Measurements from ENCODE around the gene IL1RAPL1.

Gene IL1RAPL1

DNA sequence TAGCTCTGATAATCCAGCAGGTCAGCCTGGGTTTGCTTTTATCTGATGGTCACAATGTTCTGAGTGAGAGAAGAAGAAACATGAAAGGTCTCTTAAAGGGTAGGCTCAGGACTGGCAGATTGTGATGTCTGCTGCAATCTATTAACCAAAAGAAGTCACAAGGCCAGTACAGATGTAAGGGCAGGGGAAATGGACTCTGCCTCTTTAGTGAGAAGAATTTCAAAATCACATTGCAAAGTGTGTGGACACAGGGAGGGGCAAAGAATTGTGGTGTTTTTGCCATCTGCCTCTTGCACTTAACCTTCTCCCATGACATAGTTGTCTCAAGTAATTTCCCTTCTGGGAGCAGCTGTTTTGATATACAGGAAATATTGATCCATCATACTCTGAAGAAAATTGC is 40.9 kb downstream of the IL1RAPL1 start:
- DNase-seq: no peak

DNA sequence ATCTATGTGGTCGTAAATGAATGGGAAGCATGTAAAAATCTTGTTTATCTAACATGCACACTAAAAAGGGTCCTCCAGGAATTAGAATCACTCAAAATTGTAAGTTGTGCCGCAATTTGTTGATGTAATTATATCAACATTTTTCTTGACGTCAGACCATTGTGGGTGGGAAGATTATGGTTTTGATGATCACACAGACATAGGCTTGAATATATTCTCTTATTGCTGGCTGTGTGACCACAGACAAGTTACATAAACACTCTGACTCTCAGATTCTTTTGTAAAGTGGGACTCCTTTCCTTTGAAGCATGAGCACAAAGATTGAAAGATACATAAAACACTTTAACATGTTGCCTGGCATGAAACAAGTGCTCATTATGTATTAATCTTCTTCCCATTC is 51.5 kb downstream of the IL1RAPL1 start:
- no peak for DNase-seq

DNA sequence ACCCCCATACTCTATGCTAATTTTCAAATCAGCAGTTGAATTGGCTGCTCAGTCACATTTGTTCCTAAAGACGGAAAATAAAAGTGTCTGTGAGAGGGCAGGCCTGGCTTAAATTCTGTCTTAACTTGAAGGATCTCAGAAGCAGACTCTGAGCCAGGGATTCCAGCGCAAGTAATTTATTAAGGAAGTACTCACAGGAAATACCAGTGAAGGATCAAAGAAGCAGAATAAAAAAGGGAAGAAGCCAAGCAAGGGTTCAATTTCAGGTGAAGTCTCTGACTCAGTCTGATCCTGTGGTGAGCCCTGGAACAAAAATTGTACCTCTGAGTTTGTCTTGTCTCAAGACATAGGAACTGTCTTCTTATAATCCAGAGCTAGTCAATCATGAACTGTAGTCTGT is 52.2 kb downstream of the IL1RAPL1 start:
- no peak for DNase-seq

DNA sequence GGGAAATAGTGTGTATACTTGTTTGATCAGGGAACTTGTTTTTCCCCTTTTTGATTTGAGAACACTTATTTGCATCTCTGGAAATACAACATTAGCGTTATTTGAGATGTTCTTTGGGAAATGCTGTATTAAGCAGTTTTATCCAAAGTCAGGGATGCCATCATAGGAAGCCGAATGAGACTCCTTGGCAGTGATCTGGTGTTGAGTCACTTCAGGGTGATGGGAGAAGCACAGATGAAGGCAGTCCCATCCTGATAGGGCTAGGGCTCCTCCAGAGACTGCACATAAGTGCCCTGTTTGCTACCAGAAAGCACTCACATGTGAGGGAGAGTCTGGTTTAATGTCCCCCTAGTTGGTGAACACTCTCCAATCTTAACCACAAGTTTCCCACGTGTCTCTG is 62.3 kb downstream of the IL1RAPL1 start:
- no peak for DNase-seq

DNA sequence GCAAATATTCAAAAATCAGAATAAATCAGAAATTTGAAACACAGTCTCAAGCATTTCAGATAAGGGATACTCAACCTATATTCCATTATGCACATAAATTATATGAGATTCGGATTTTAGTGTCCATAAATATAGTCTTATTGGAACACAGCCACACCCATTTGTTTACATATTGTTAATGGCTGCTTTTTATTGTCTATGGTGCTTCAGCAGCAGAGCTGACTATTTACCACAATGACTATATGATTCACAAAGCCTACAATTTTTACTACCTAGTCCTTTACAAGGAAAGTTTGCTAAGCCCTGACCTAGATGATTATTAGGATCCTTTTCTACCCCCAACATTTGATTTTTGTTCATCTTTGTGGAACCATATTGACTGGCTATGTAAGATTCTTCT is 63.9 kb downstream of the IL1RAPL1 start:
- DNase-seq: no peak

DNA sequence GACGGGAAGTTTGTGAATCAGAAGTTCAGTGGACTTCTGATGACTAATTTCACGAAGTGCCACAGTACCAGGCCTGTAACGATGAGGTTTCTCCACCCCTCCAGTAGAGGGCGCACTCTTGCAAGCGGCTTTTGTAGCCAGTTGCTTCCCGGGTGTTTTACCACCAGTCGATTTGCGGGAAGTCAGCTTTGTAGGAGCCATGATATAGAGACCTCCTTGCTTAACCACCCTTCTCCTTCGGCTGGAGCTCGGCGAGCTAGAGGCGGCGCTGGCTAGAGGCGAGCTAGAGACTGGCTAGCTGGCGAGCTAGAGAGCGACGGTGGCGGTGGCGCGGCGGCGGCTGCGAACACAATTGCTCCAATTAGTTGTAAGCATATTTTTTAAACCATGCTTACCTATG is 72.0 kb downstream of the IL1RAPL1 start:
- DNase-seq: no peak

DNA sequence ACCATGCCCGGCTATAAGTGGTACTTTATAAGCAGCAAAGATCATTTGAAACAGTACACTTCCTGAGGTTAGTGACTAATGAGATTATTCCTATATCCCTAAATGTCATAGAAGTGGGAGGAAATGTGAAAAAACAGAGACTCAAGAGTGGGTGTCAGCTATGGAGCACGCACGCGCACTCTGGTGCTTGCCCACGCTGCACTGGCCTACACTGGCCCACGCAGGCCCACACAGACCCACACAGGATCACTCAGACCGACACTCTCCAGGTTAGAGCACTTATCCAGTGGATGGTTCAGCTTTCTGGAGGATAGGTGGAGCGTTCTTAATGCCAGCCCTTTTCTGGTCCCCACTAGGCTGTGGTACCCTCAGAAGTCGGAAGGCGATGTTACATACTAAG is 78.5 kb downstream of the IL1RAPL1 start:
- DNase-seq: no peak

DNA sequence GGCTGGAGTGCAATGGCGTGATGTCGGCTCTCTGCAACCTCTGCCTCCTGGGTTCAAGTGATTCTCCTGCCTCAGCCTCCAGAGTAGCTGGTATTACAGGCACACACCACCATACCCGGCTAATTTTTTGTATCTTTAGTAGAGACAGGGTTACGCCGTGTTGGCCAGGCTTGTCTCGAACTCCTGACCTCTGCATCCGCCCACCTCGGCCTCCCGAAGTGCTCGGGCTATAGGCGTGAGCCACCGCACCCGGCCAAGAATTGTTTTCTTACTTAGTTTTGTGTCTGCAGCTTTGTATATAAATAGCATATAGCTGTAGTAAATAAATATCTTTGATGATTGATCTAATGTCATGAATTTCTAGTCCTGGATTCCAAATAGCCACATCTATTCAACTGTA is 81.1 kb downstream of the IL1RAPL1 start:
- DNase-seq: no peak

DNA sequence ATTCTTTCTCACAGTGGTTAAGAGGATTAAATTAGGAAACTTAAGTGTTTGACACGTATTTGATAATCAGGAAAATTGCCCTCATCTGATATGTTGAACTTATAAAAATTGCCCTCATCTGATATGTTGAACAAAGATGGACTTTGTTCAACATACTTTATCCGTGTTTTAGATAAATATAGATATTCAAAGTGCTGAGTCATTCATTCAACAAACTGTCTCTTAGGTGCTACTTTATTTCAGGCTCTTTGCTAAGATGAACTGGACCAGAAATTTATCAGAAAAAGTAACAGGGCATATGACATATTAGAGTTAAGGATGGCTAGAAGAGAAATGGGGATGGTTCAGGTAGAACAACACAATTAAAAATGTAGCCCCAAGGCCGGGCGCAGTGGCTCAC is 81.7 kb downstream of the IL1RAPL1 start:
- no peak for DNase-seq

DNA sequence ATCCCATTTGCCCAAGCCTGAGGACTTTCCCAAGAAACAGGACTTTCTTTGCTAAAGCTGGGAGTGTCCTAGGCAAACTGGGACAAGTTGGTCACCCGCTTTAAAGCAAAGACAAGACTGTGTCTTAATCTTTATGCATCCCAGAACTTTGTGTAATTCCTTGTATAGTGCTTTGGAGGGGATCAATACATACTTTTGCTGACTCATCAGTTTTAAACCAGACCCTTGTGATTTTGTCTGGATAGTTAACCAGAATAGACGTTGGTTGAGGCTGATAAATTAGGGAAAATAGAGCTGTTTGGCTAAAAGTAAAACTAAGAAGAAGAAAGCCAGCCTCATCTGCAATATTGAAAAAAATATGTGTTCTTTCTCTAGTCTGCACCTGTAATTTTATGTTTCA is 82.8 kb downstream of the IL1RAPL1 start:
- no peak for DNase-seq

DNA sequence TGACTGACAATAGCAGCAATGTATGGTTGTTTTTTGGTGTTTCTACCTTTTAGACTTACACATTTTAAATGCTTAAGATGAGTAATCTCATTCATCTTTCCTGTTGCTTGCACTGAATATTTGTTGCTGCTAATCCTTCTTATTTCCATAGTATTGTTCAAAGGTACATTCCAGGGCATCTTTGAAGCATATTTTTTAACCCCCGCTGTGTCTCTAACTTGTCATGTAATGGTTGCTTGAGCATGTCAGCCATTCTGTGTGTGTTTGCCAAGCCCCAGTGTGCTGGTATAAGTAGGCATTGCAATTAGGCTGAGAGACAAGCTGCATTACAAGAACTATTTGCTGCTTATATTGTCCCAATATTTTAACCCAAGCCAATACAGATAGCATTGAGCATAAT is 87.9 kb downstream of the IL1RAPL1 start:
- DNase-seq: no peak

DNA sequence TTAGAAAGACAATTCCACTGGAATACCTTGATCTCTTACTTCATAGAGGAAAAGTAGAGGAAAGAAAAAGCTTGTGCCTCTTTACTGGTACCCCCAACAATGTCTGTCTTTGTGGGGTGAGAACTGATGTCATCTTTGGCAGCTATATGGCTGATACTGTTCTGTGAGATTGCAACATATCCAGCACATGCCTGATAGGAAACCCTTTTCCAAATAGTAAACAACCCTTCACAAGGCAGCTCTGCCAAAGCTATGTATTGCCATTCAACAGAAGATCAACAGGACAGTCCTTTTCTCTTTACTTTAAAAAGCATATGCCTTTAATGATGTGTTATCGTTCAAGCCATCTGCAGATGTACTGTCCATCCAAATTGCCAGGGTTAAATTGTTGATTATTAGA is 105.9 kb downstream of the IL1RAPL1 start:
- DNase-seq: peak in 2 of 14 donors; percentile 1 to 11

DNA sequence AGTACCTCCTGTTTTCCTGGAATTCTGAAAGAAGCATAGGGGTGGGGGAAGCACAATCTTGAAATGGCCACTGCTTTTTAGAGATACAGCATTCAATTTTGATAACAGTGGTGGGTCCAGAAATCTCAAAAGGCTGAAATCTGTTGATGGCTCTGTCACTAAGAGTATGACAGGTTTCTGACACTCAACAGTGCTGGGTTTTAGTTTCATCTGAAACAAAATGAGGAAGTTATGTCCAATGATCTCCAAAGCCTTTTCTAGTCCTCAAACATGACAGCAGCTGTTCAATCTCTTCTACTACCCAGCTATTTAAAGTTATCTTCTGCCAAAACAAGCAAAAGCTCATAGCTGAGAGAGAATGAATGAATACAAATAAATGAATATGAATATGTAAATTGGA is 110.5 kb downstream of the IL1RAPL1 start:
- DNase-seq: no peak

DNA sequence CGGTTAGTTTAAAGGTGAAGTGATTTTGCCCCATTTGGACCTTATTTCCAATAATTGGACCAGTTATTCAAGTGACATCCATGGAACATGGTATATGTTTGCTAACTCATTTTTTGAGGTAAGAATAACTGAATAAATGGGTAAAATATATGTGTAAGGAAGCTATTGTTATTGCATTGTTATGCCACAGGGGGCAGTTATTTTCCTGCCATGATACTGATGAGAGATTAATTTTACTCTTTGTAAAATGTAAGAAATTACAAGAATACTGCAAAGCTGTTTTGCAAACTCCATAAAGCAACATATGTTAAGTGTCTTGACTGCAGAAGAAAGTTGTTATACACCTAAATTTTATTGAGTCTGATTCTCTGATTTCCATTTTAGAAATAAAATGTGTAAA is 114.0 kb downstream of the IL1RAPL1 start:
- no peak for DNase-seq

DNA sequence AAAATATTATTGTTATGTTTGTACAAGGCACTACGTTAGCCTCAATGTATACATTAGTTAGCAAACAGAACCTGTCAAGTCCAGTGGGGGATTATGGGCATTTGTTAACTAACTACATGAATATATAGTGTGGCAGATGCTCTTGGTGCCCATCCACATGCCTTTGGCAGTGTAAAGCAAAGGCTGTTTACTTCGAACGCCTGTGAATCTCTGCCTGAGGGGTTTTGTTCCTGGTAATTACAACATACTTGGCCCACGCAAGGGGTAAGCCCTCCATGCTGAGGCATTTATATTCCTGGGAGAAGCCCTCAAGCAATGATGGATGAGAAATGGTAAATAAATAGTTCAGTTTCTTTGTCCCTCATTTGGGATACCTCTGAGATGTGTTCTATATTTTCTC is 119.7 kb downstream of the IL1RAPL1 start:
- DNase-seq: no peak

DNA sequence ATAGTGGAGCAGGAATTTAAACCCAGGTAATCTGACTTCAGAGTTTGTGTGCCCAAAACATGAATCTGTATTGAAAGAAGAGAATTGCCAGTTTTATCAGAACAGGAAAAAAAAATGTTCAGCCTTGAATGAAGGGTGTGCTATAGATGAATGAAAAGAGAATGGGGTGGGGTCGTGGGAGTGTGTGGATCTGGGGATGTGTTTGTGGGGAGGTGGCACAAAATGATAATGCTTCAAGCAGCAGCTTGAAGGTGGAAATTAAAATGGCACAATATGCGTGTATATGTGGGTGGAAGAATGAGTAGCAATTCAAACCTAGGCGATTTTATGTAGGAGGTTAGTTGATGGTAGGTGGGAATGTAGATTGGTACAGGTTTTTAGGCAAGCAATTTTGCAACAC is 122.2 kb downstream of the IL1RAPL1 start:
- DNase-seq: no peak

DNA sequence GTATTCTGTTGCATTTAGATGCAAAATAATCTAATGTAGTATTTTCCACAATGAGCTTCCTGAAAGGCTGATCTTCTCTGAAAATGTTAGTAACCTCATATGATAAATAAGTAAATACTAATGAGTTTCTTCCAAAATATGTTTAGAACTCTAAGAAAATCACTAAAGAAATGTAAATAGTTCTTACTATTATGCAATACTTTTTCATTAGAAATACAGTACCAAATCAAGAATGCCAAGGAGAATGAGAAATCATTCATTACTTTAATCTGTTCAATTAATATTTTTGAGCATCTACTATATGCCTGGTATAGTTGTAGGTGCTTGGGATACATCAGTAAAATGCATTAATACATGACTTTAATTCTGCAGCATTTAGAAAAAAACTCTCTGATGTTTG is 130.6 kb downstream of the IL1RAPL1 start:
- DNase-seq: no peak

DNA sequence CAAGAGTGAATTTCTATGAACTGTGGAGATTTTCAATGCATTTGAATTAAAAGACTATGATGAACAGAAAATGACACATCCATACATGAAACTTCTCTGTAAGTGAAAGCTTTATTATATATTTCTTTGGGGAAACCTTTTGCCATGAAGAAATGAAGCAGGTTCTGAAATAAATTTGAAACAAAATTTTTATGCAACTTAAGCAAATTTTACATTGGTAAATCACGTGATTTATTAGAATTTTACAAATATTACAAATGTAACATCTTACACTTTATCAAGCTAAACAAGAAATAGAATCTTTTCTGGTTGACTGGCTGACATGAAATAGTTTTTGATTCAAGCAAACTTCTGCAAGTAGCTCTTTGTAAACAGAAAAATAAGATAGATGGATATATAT is 131.2 kb downstream of the IL1RAPL1 start:
- DNase-seq: no peak

DNA sequence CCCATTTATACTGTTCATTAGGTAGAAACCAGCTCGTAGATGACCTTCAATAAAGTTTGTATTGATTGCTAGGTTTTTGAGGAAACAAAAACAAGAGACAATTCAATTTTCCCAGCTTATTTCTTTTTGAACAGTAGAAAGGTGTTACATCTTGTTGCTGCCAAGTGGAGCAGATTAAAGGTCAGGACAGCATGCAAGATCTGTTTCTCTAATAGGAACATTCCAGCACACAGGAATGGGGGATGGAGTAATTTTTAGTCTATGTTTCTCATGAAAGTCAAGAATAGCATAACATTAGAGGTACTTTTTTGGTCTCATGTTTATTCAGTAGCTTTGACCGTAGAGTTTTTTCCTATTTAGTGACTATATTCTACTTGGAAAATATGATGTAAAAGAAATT is 132.4 kb downstream of the IL1RAPL1 start:
- no peak for DNase-seq

DNA sequence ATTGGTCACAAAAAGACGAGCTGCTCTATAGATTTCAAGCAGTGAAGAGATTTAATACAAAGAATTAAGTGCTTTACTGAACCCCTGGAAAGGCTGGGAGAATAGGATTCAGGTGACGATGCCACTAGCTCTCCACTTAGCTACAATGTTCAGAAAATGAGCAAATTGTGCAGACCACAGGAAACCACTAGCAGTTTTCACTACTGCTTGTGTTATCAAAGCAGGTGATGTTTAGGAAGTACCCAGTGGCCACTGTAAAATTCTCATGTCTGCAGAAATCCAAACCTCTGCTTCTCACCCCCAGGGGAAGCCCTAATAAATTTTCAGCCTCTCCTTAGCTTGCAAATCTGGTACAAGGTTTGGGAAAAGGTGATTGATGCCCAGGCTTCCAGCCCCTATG is 165.1 kb downstream of the IL1RAPL1 start:
- no peak for DNase-seq

DNA sequence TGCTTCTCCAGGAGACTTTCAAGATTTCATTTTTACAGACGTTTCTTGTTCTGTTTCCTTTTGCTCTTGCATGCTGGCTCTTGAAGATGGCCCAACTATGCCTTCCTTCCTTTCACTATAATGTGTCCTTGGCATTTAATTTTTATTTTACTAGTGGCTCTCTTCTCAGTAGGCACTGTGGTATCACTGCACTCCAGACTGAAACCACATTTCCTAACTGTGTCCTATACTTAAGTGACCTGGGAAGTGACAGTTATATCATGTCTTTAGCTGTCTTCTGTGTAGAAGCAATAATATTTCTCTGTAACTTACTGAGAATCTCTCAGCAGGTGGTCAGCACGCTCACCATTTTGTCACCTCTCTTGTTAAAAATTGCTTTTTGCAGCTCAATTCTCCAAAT is 168.9 kb downstream of the IL1RAPL1 start:
- no peak for DNase-seq

DNA sequence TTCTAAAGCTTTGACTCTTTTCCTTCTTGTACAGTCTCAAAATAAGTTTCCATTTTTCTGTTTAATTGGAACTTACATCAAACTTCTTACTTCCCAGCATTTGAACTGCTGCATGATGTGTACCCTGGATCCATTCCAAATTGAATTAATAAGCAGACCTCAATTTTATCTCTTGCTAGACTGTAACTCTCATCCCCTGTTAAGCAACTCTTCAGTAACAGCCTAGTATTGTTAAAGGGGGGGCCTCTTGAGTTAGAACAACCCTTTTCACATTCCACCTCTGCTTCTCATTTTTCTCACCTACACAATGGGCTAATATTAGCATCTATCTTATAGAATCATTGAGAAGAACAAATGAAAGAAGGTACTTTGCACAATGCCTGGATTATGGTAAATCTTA is 169.4 kb downstream of the IL1RAPL1 start:
- no peak for DNase-seq

DNA sequence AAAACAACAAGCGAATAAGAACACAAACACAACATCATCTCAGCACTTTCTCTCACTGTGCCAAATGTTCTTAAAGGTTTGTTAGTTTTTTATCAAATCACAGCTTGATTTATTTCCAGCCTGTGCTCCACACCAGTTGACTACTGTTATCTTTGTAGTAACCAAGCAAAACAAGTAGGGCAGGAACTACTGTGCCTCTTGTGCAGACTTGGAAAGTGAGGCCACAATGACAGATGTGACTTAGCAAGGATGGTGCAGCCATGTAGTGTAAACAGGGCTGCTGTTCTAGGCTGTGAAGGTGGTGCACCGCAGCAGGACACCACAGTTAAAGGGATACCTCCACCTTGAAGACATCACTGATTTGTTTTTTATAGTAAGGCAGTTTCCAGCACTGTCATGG is 170.0 kb downstream of the IL1RAPL1 start:
- DNase-seq: no peak

DNA sequence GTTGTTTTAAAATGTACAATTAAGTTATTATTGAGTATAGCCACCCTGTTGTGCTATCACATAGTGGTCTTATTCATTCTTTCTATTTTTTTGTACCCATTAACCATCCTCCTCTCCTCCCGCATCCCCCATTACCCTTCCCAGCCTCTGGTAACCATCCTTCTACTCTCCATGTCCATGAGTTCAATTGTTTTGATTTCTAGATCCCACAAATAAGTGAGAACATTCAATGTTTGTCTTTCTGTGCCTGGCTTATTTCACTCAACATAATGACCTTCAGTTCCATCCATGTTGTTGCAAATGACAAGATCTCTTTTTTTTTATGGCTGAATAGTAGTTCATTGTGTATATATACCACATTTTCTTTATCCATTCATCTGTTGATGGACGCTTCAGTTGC is 179.3 kb downstream of the IL1RAPL1 start:
- DNase-seq: peak in 1 of 14 donors; percentile 0

DNA sequence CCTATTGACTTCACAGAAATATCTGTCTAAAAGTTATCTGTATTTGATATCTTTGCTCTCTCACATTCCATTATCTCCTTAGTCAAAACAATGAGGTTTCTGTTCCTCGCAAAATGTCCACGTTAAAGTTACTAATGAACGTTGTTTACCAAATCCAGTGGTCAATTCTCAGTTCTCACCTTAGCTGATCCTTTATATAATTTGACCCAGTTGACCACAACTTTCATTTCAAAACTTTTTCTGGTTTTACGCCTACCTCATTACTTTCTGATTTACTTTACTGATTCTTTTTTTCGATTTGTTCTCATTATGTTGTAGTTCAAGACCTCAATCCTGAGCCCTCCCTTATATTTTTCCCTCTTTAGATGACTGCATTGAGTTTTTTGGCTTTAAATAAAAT is 186.6 kb downstream of the IL1RAPL1 start:
- no peak for DNase-seq

DNA sequence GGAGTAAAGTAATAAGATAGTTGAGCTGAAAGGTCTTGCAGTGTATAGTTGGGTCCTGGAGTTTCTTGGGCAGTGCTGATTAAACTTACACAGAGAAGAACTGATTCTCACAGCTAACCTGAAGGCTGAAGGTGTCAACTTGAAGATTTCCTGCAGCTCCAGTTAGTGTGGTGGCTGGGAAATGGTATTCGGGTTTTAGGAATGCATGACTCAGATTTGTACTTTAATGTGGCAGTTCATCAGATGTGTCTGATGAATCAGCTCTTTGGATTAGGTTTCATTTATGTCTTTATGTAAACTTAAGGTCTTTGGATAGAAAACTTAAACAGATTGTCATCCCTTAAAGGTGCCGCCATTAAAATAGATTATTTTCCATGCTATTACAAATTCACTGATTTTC is 200.0 kb downstream of the IL1RAPL1 start:
- DNase-seq: no peak
